HG03354 (cell line): ENCODE results near the gene TUBA4A.
"Not testable (repeated sequence)": the region's sequence is repeated elsewhere in the genome, so short reads cannot be mapped to it uniquely, and the experiment has no call there.

Source experiments
- ATAC-seq: cut with Tn5 transposase; IDR thresholded peaks from one replicate; pipeline ENCODE4 v1.9.1; 2021; ENCODE audit warnings: mild to moderate bottlenecking; ENCODE audit not compliant: unreplicated experiment, poor library complexity, severe bottlenecking

TUBA4A gene

DNA sequence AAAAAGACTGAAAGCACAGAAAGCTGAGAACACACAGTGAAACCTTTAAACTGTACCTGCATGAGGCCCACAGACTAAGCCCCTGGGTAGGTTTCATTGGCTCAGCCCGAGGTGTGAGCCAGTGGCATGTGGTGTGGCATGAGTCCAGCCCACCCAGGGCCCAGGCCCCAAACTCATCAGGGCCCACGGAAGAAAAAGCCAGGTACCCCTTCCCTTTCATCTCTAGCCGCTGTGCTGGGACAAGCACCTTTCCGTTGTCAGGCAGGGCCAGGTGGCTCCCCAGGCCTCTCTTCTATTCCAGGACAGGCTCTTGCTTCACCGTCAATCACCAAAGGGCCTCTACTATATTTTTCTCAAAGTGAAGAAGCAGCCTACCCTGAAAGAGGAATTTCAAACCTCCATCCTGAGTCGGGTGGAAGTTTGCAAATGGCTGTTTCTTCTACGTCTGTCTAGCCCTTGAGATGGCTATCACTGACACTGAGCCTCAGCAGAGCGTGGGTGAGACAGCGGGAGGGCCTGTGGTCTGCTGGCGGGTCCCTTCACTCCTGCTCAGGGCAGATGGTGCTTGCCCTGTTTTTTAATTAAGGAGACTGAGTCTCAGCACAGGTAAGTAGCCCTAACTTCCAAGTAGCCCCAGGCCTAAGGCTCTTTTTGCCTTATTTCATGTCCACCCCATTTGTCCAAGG lies 34.0 kb upstream of the TUBA4A start:
- ATAC-seq, result no peak

DNA sequence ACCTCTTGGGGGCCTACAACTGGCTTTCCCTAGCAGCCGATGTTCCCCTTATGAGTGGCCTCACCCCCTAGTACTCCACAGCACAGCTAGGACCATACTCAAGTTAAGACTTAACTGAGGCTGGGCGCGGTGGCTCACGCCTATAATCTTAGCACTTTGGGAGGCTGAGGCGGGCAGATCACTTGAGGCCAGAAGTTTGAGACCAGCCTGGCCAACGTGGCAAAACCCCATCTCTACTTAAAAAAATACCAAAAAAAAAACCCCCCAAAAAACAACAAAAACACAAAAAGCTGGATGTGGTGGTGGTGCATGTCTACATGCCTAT lies 33.4 kb upstream of the TUBA4A start:
- ATAC-seq, result not testable (repeated sequence)

- no peak for ATAC-seq
These were observed 32.9 kb upstream of the TUBA4A start for GRCh38 chr2:219286436-219287115.

DNA sequence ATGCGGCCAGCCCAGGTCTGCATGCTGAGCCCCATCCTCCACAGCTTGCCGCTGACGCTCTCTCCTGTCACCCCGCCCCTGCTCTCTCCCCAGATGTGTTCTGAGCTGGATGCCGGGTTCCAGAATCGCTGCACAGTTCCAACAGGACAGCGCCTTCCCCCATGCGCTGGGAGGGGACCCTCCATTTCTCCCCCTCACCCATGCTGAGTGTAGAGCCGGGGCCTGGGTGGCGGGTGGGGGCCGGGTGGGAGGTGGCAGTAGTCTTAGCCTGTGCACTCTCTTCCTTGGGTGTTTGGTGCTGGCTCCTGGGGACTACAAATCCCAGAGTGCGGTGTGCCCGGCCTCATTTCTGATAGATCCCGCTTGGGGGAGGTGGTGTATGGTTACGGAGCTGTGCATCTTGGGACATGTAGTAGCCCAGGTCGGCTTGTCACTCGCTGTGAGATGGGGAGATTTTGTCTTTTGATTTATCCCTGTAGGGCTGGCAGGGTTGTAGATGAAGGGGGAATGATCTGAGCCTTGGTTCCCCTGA lies 32.2 kb upstream of the TUBA4A start:
- no peak for ATAC-seq

DNA sequence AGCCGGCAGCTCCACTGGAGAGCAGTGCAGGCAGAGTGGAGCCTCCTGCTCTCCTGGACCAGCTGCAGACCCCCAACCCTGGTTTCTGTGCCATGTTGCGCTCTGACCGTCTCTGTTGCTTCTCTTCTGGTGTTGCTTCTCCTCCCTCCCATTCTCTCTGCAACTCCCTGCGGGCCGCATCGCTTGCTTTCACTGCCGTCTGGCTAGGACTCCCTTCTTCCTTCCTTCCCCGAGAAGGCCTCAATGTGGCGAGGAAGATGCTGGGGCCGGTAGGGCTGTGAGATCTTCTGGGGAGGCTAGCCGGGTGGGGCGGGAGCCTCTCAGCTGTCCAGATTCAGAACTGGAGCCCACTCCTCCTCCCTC lies 31.6 kb upstream of the TUBA4A start:
- ATAC-seq, result no peak

- no peak for ATAC-seq
These were observed 31.0 kb upstream of the TUBA4A start for GRCh38 chr2:219284501-219285372.

GRCh38 chr2:219282943-219283581 lies 29.3 kb upstream of the TUBA4A start:
- no peak for ATAC-seq

GRCh38 chr2:219282375-219282774 lies 28.7 kb upstream of the TUBA4A start:
- no peak for ATAC-seq

DNA sequence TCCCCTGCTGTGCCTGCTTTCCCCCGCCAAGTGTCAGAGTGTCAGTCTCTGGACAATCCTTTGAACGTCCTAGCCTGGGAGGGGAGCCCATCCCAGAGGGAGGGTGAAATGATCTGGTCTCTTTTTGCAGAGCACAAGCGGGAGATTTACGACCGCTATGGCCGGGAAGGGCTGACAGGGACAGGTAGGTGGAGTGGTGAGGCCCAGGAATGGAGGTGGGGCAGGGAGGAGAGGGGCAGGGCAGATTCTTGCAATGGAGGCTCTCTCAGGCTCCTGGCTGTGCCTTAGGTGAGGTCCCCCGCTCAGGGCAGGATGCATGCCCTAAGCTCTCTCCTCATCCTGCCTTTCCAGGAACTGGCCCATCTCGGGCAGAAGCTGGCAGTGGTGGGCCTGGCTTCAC lies 27.9 kb upstream of the TUBA4A start:
- no peak for ATAC-seq

GRCh38 chr2:219280651-219281050 lies 26.9 kb upstream of the TUBA4A start:
- ATAC-seq, result no peak

GRCh38 chr2:219279916-219280516 lies 26.3 kb upstream of the TUBA4A start:
- ATAC-seq, result no peak

DNA sequence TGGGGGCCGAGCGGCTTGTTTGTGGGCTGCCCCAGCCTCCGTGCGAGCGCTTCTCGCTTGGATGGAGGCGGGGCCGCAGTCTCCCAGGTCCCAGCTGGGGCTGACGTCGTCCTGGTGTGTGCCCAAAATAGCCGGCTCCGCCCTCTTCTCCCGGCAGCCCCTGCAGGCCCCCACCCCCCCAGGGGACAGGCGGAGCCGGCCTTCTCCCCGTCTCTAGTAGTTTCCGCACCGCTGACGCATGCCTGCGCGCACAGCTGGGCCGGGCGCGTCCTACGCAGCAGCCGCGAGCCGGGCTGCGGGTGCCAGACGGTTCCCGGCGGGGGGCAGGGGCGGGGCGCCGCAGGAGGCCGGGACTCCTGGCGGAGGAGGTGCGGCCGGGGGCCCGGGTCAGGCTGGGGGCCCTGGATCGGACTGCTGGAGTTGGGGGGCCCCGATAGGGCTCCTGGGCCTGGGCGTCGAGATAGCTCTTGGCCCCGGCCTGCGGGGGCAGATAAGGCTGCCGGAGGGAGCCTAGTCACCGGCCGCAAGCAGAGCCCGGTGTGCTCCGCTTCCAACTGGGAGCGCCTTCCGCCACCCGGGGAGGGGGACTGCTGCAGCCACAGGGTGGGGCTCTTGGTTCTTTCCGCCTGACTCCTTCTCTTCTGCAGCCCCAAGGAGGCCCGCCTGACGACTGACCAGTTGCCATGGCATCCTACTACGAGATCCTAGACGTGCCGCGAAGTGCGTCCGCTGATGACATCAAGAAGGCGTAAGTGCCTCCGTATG lies 25.6 kb upstream of the TUBA4A start, which contains the start of gene DNAJB2:
TSS of gene DNAJB2 (plus strand) at position 216 of the 765 bp plus-strand sequence. CDS start at position 684, 468 bp downstream.
- peak; percentile 83 for ATAC-seq

DNA sequence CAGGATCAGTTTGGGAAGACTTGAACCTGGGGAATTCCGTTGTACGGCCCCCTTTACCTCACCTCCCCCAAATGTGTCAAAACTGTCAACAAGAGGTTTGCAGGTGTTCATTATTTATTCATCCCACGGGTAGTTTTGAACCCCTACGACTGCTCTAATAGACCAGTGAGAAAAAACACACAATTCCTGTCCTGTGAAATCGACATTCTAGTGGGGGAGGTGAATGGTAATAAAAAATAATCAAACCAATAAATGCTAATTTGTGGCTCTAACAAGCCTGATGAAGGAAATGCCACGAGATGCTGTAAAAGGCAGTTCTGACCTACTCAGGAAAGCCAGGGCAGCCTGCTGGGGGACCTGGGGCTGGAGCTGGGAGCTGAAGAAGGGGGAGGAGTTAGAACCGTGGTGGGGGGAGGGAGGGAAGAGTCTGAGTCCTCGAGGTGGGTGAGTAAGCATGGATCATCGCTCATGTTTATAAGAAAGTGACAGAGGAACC lies 25.0 kb upstream of the TUBA4A start:
- no peak for ATAC-seq

- peak; percentile 25 for ATAC-seq
These were observed 24.3 kb upstream of the TUBA4A start for GRCh38 chr2:219277703-219278654.

GRCh38 chr2:219274361-219274921 lies 20.7 kb upstream of the TUBA4A start:
- no peak for ATAC-seq

- ATAC-seq, result no peak
These were observed 20.2 kb upstream of the TUBA4A start for GRCh38 chr2:219273937-219274336.

- ATAC-seq, result no peak
These were observed 19.3 kb upstream of the TUBA4A start for GRCh38 chr2:219272995-219273394.
